HL-60 (cell line): ENCODE measurements around the gene ZNF185.

ENCODE experiments used
- POLR2AphosphoS5 ChIP-seq: IDR thresholded peaks from 2 replicates; pipeline ENCODE4 v1.6.1; 2012; ENCODE audit warnings: low read depth
- TF ChIP-seq, protein P1 (sequence below): IDR thresholded peaks from one replicate; pipeline ENCODE4 v1.5.1; 2011; ENCODE audit warnings: low read length, control low read depth, inconsistent platforms; ENCODE audit not compliant: insufficient read depth
- TF ChIP-seq, protein P2 (sequence below): IDR thresholded peaks from 2 replicates; pipeline ENCODE4 v1.6.1; 2012; ENCODE audit warnings: low read depth; ENCODE audit not compliant: insufficient replicate concordance

DNA sequence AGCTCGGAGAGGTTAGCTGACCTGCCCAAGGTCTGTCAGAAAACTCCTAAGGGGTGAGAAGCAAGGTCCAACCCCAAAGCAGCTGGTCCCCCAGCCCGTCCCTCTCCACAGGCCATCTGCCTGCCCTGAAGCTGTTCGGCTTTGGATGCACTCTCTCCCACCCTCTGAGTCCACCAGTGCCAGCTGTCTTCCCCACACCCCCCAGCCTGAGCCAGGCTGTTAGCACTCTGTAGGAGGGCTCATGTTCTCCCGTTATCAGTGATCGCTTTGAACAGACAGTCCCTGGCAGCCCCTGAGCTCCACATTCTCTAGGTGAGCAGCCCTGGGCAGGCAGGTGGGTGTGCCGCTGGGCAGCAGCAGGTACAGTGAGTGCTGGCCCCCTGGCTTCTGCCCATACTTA lies 16.0 kb downstream of the ZNF185 start:
- TF ChIP-seq, protein P1, sequence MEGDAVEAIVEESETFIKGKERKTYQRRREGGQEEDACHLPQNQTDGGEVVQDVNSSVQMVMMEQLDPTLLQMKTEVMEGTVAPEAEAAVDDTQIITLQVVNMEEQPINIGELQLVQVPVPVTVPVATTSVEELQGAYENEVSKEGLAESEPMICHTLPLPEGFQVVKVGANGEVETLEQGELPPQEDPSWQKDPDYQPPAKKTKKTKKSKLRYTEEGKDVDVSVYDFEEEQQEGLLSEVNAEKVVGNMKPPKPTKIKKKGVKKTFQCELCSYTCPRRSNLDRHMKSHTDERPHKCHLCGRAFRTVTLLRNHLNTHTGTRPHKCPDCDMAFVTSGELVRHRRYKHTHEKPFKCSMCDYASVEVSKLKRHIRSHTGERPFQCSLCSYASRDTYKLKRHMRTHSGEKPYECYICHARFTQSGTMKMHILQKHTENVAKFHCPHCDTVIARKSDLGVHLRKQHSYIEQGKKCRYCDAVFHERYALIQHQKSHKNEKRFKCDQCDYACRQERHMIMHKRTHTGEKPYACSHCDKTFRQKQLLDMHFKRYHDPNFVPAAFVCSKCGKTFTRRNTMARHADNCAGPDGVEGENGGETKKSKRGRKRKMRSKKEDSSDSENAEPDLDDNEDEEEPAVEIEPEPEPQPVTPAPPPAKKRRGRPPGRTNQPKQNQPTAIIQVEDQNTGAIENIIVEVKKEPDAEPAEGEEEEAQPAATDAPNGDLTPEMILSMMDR = no peak
- no peak for TF ChIP-seq POLR2AphosphoS5
- TF ChIP-seq, protein P2, sequence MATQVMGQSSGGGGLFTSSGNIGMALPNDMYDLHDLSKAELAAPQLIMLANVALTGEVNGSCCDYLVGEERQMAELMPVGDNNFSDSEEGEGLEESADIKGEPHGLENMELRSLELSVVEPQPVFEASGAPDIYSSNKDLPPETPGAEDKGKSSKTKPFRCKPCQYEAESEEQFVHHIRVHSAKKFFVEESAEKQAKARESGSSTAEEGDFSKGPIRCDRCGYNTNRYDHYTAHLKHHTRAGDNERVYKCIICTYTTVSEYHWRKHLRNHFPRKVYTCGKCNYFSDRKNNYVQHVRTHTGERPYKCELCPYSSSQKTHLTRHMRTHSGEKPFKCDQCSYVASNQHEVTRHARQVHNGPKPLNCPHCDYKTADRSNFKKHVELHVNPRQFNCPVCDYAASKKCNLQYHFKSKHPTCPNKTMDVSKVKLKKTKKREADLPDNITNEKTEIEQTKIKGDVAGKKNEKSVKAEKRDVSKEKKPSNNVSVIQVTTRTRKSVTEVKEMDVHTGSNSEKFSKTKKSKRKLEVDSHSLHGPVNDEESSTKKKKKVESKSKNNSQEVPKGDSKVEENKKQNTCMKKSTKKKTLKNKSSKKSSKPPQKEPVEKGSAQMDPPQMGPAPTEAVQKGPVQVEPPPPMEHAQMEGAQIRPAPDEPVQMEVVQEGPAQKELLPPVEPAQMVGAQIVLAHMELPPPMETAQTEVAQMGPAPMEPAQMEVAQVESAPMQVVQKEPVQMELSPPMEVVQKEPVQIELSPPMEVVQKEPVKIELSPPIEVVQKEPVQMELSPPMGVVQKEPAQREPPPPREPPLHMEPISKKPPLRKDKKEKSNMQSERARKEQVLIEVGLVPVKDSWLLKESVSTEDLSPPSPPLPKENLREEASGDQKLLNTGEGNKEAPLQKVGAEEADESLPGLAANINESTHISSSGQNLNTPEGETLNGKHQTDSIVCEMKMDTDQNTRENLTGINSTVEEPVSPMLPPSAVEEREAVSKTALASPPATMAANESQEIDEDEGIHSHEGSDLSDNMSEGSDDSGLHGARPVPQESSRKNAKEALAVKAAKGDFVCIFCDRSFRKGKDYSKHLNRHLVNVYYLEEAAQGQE = no peak
